GM13977 (cell line): ENCODE measurements around the gene SIN3B.

ENCODE experiments used
- DNase-seq: peaks from one replicate; pipeline ENCODE4 v3.0.0; 2012; ENCODE audit warnings: low spot score
- in situ Hi-C: fragments of 300-500 bp; cut with MboI; formaldehyde crosslinking; loops from one replicate; pipeline ENCODE4 v1.12.0; 2022; ENCODE audit warnings: low sequenced_read_pairs, low pct_unique_long_range_greater_than_20kb, mixed read lengths, inconsistent platforms; ENCODE audit not compliant: unreplicated experiment
- TF ChIP-seq, protein P1 (sequence below): IDR thresholded peaks from 2 replicates; pipeline ENCODE4 v1.5.1; 2012; ENCODE audit warnings: mild to moderate bottlenecking, control low read depth; ENCODE audit not compliant: insufficient read depth; ENCODE audit errors: extremely low read depth, missing control alignments

Gene SIN3B

DNA sequence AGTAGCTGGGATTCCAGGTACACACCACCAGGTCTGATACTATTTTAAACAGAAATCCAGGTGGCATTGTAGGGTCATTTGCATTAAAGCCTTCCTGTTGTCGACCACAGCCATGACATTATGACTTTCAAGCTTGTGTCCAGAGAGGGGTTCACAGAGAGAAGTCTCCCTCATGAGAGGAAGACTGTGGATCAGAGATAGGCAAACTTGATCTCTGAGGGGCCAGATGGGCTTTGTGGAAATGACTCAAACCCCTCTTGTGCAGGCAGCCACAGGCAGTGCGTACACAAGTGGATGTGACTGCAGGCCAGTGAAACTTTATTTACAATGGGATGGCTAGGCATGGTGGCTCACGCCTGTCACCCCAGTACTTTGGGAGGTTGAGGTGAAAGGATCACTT is 31.8 kb downstream of the SIN3B start:
- TF ChIP-seq, protein P1, sequence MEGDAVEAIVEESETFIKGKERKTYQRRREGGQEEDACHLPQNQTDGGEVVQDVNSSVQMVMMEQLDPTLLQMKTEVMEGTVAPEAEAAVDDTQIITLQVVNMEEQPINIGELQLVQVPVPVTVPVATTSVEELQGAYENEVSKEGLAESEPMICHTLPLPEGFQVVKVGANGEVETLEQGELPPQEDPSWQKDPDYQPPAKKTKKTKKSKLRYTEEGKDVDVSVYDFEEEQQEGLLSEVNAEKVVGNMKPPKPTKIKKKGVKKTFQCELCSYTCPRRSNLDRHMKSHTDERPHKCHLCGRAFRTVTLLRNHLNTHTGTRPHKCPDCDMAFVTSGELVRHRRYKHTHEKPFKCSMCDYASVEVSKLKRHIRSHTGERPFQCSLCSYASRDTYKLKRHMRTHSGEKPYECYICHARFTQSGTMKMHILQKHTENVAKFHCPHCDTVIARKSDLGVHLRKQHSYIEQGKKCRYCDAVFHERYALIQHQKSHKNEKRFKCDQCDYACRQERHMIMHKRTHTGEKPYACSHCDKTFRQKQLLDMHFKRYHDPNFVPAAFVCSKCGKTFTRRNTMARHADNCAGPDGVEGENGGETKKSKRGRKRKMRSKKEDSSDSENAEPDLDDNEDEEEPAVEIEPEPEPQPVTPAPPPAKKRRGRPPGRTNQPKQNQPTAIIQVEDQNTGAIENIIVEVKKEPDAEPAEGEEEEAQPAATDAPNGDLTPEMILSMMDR = no peak
- in situ Hi-C loops = no loop called here

DNA sequence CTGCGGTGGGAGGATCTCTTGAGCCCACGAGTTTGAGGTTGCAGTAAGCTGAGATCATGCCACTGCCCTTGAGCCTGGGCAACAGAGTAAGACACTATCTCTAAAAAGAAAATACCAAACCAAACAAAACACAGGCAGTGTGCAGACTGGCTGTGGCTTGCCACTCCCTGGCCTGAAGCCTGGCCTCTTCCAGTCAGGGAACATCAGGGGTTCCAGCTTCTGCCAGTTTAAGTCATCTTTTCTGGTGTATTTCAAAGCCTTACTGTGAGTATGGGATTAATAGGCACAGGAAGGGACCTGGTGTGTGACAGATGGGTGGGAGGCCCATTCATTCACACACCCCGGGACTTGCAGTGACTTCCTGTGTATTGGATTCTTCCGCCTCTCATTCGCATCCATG is 32.6 kb downstream of the SIN3B start:
- in situ Hi-C loops = no loop called here
- DNase-seq = no peak

More for the DNA sequence above, 31.8 kb downstream of the SIN3B start:
- DNase-seq = no peak

DNA sequence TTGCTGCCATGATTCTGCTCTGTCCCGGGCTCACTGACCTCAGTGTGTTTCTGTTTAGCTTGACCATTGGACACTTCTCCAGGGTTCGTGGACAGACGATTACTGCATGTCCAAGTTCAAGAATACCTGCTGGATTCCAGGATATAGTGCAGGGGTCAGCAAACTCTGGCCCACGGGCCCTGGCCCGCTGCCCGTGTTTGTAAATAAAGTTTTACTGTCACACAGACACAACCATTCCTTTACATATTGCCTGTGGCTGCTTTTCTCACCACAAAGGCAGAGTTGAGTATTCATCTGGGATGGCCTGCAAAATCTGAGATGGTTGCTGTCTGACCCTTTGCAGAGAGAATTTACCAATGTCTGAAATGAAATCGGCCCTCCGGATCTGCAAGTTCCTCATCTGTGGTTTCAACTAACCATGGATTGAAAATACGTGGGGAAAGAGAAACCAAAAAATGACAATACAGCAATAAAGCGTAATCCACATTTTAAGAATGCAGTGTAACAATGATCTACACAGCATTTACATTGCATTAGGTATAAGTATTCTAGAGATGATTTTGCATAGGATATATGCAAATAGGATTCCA is 33.7 kb downstream of the SIN3B start:
- in situ Hi-C loops = no loop called here
- no peak for DNase-seq
- TF ChIP-seq, protein P1 = no peak

More for the DNA sequence above, 32.6 kb downstream of the SIN3B start:
- TF ChIP-seq, protein P1 = no peak

DNA sequence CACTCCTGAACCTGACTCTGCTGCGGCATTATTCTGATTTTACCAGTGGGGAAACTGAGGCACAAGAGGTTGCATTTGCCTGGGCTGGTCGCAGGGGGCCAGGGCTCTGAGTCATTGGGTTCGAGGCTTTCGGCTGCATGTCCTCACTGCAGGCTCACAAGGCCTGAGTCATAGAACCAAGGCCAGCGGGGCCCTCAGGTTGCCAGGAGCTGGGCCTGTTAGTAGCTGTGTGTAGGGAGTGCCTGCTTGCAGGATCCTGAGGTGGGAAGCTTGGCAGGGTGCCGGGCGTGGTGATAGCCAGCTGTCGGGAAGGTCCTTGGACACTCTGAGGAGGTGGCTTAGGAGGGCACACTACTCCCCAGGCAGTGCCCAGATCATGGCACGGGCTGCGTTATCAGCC is 38.0 kb downstream of the SIN3B start:
- TF ChIP-seq, protein P1 = no peak
- no peak for DNase-seq
- in situ Hi-C loops = no loop called here

DNA sequence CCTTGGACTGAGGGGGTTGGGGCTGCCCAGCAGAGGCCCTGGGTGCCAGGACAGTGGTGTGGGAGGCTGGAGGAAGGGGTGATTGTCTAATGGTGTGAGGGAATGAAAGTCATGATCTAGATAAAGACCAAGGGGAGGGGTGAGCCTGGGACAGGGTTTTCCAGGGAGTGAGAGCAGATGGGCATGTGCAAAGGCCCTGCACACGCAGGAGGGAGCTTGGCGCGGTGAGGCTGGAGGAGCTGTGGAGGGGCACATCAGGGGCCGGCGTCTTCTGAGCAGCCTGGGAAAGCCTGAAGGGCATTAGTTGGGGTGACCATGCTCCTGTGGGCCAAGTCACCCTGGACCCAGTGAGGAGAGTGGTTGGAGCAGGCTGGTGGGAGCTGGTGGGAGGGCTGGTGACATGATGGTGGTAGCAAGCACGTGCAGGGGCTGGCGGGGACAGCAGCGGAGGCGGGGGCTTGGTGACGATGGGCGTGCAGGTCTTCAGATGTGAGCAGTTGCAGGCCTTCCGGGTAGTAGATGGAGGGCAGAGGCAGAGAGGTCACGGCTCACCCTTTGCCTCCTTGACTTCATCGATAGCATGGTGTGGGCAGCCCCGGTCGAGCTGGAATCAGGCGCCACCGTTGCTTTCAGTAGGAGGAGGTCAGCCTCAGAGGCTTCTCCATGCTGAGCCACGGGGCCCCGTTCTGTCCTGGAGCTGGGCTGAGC is 39.4 kb downstream of the SIN3B start:
- in situ Hi-C loops = no loop called here
- no peak for DNase-seq
- TF ChIP-seq, protein P1 = no peak

DNA sequence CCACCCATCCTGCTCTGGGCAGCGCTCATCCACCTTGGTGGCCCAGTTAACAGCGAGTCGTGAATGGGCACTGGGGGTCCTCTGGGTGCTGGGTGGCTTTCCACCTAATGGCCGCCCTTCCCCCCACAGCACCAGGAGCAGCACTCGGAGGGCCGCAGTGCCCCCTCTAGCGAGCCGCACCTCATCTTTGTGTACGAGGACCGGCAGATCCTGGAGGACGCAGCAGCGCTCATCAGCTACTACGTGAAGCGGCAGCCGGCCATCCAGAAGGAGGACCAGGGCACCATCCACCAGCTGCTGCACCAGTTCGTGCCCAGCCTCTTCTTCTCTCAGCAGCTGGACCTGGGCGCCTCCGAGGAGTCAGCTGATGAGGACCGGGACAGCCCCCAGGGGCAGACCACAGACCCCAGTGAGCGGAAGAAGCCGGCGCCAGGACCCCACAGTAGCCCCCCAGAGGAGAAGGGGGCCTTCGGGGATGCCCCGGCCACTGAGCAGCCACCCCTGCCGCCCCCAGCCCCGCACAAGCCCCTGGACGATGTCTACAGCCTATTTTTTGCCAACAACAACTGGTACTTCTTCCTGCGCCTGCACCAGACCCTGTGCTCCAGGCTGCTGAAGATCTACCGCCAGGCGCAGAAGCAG is 40.3 kb downstream of the SIN3B start:
- no peak for DNase-seq
- in situ Hi-C loops = no loop called here
- TF ChIP-seq, protein P1 = no peak
